Measurements from ENCODE around the gene BATF. TPM values are rescaled to one million over a fixed set of nuclear protein-coding genes. Genes with fewer than 3 reads are reported as not detected.

BATF gene, protein sequence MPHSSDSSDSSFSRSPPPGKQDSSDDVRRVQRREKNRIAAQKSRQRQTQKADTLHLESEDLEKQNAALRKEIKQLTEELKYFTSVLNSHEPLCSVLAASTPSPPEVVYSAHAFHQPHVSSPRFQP
- 1 to 10 TPM; 6.5 to 7.0 TPM for total RNA-seq

GRCh38 chr14:75522224-75522982 lies at the start of gene BATF:
TSS of gene BATF (plus strand) at chr14:75522469. CDS start at chr14:75522683, 214 bp downstream.

GRCh38 chr14:75578102-75578785 lies 56.0 kb downstream of the BATF start, which contains the start of gene FLVCR2:
TSS of gene FLVCR2 (plus strand) at chr14:75578620. CDS start at chr14:75578973, 353 bp downstream.

Other genes with a start within 250 kb of the BATF start
- gene FOS, start 243.6 kb upstream of the BATF start, total RNA-seq = 10 to 100 TPM; 12.7 to 68.3 TPM
- 1 to 10 TPM; 3.3 to 4.5 TPM for gene JDP2, start 94.4 kb upstream of the BATF start, total RNA-seq
- gene FLVCR2, start 56.2 kb downstream of the BATF start, total RNA-seq = 1 to 10 TPM; 2.3 to 2.8 TPM
- 10 to 100 TPM; 17.0 to 18.2 TPM for gene ERG28, start 138.4 kb downstream of the BATF start, total RNA-seq
- 10 to 100 TPM; 24.8 to 33.3 TPM for gene TTLL5, start 138.8 kb downstream of the BATF start, total RNA-seq